ENCODE measurements around the gene AK2. TPM values are rescaled to one million over a fixed set of nuclear protein-coding genes. Genes with fewer than 3 reads are reported as not detected.

Gene AK2
- polyA plus RNA-seq, 3 donors = 68.8 to 180 (median 162) TPM

GRCh38 chr1:33085332-33085731, 48.6 kb upstream of the AK2 start:
- H3K9me3 ChIP-seq (replicated peaks in 1 of 2; ENCODE audit: control insufficient read depth in 1 of 2, insufficient read depth in 1 of 2, low read length in 2 of 2) = no peaks in the 10 kb centered on the region
- H3K9me3 Mint-ChIP-seq = peaks cover 0 to 9% (median 0%) of the 10 kb centered on the region in 7 donors
- intact Hi-C loops (cut with micrococcal nuclease) = loop anchor here in 1 of 2 donors (5.0 to 10.0 kb wide), 2 partner anchors 151 to 208 kb away; no protein-coding TSS in a partner anchor
- no peak for TF ChIP-seq CTCF (IDR thresholded peaks at IDR 0.05)
- no peaks in the 10 kb centered on the region for H3K79me2 ChIP-seq (ENCODE audit: insufficient read depth, low read length)
- H2AFZ ChIP-seq (ENCODE audit: insufficient read depth, low read depth, low read length, poor library complexity, severe bottlenecking) = no peak overlapping the region
- H3K27ac ChIP-seq (ENCODE audit: low read depth in 1 of 2, low read length in 2 of 2) = no peak overlapping the region
- no peaks in the 10 kb centered on the region for H3K36me3 ChIP-seq (replicated peaks in 1 of 2; ENCODE audit: control insufficient read depth in 1 of 2, insufficient read depth in 2 of 2, low read length in 2 of 2)
- H3K27ac Mint-ChIP-seq = no peak overlapping the region
- H3K27me3 ChIP-seq (ENCODE audit: control insufficient read depth in 2 of 2, insufficient read depth in 2 of 2, low read length in 2 of 2) = peaks cover 15 to 31% of the 10 kb centered on the region in 2 donors
- H3K4me2 ChIP-seq (replicated peaks; ENCODE audit: extremely low read depth, low read length, poor library complexity, severe bottlenecking) = no peak overlapping the region
- H4K20me1 ChIP-seq (ENCODE audit: insufficient read depth, low read length) = no peaks in the 10 kb centered on the region
- peaks cover 23 to 40% (median 25%) of the 10 kb centered on the region in 3 donors for H3K27me3 Mint-ChIP-seq (ENCODE audit: low read depth in 3 of 3)
- H3K4me3 Mint-ChIP-seq = peak overlapping the region in 1 of 2 donors; percentile 32
- peaks cover 29 to 38% of the 10 kb centered on the region in 2 donors for H3K4me1 ChIP-seq (ENCODE audit: control insufficient read depth in 1 of 2, insufficient read depth in 2 of 2, low read length in 2 of 2)
- H3K36me3 Mint-ChIP-seq = peaks cover 0 to 1% of the 10 kb centered on the region in 2 donors
- H3K4me3 ChIP-seq (replicated peaks in 1 of 3; ENCODE audit: low read depth in 2 of 3, low read length in 3 of 3) = no peak overlapping the region
- peaks cover 37% of the 10 kb centered on the region for H3K4me1 Mint-ChIP-seq
- WGBS (ENCODE audit: insufficient coverage) = 83% methylated on average over 4 of the region's 4 CpGs
- no peak overlapping the region for H3K9ac ChIP-seq (ENCODE audit: insufficient read depth, low read length, poor library complexity, severe bottlenecking)
- no peak for DNase-seq

GRCh38 chr1:33082575-33083108, 46.0 kb upstream of the AK2 start:
- Mint-ChIP-seq H3K36me3 (peaks cover 0 to 1% of the 10 kb centered on the region in 2 donors), H3K4me3 (peak overlapping the region in 1 of 2 donors; percentile 67), H3K27ac (no peak overlapping the region), H3K9me3 (peaks cover 0 to 13% (median 0%) of the 10 kb centered on the region in 7 donors), H3K27me3 (ENCODE audit: low read depth in 3 of 3) (peaks cover 32 to 50% (median 34%) of the 10 kb centered on the region in 3 donors), H3K4me1 (peaks cover 27% of the 10 kb centered on the region)
- no peak for TF ChIP-seq CTCF (IDR thresholded peaks at IDR 0.05)
- intact Hi-C loops (cut with micrococcal nuclease) = loop anchor here in 1 of 2 donors (10.0 kb wide), 1 partner anchor 148 kb away; no protein-coding TSS in a partner anchor
- no peaks in the 10 kb centered on the region for H3K36me3 ChIP-seq (replicated peaks in 1 of 2; ENCODE audit: control insufficient read depth in 1 of 2, insufficient read depth in 2 of 2, low read length in 2 of 2)
- H3K79me2 ChIP-seq (ENCODE audit: insufficient read depth, low read length) = no peaks in the 10 kb centered on the region
- DNase-seq = no peak
- no peaks in the 10 kb centered on the region for H3K9me3 ChIP-seq (replicated peaks in 1 of 2; ENCODE audit: control insufficient read depth in 1 of 2, insufficient read depth in 1 of 2, low read length in 2 of 2)
- no peak overlapping the region for H2AFZ ChIP-seq (ENCODE audit: insufficient read depth, low read depth, low read length, poor library complexity, severe bottlenecking)
- no peaks in the 10 kb centered on the region for H4K20me1 ChIP-seq (ENCODE audit: insufficient read depth, low read length)
- H3K27ac ChIP-seq (ENCODE audit: low read depth in 1 of 2, low read length in 2 of 2) = no peak overlapping the region
- 96% methylated on average over 5 of the region's 6 CpGs for WGBS (ENCODE audit: insufficient coverage)
- no peak overlapping the region for H3K4me3 ChIP-seq (replicated peaks in 1 of 3; ENCODE audit: low read depth in 2 of 3, low read length in 3 of 3)
- H3K27me3 ChIP-seq (ENCODE audit: control insufficient read depth in 2 of 2, insufficient read depth in 2 of 2, low read length in 2 of 2) = peaks cover 18 to 38% of the 10 kb centered on the region in 2 donors
- H3K4me2 ChIP-seq (replicated peaks; ENCODE audit: extremely low read depth, low read length, poor library complexity, severe bottlenecking) = no peak overlapping the region
- H3K9ac ChIP-seq (ENCODE audit: insufficient read depth, low read length, poor library complexity, severe bottlenecking) = no peak overlapping the region
- peaks cover 21 to 28% of the 10 kb centered on the region in 2 donors for H3K4me1 ChIP-seq (ENCODE audit: control insufficient read depth in 1 of 2, insufficient read depth in 2 of 2, low read length in 2 of 2)

Measured in CD14-positive monocyte (primary cell).